OCI-M1 (cell line): ENCODE measurements around the gene TFAP2A.
A peak's percentile ranks its signal among the peaks of the same experiment; 100 is the strongest.

Experiments
- DNase-seq: peaks from one replicate; lab custom pipeline; 2025; lab: John Stamatoyannopoulos, UW

The TFAP2A gene

DNA sequence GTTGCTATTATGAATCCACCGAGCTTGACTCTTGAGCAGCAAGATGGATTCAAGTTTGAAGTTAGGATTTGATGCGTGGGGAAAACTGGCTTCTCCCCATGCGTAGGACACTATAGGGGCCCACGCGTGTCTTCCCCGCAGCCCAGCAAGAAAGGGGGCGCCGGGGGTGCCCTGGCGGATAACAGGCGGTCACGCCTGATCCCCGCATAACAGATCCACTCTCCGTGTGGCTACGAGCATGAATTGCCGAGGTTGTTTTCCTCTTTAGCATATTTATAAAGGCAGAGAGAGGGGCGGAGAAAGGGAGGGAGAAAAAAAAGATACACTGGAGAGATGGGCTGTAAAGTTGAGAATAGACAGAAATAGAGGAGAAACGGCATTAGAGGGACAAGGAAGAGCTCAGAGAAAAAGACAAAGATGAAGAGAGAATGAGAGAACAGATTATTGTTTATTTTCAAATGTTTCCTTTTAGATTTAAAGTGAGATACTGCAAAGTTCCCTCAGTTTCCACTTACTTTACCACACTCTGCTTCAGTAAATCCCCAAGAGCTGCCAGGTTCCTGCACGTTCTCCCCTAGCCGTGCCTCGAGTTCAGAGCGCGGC, 32.0 kb downstream of the TFAP2A start:
- no peak for DNase-seq

DNA sequence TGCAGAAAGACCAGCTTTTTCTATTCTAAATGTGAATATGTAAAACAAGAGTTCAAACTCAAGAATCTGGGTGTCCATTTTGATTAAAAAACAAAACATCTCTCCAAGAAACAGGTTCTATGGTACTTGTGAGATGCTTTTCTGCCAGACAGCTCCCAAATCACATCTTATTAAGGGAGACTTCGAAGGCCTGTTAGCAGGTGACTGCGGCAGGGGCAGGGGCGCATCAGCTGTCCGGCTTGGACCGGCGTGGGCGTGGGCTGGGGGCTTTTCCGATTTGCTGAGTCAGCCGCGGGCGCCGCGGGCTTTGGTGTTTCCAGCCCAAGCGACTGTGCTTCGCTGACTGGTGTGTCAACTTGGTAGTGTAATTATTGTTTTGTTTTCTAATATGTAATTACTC, 32.6 kb downstream of the TFAP2A start:
- no peak for DNase-seq

DNA sequence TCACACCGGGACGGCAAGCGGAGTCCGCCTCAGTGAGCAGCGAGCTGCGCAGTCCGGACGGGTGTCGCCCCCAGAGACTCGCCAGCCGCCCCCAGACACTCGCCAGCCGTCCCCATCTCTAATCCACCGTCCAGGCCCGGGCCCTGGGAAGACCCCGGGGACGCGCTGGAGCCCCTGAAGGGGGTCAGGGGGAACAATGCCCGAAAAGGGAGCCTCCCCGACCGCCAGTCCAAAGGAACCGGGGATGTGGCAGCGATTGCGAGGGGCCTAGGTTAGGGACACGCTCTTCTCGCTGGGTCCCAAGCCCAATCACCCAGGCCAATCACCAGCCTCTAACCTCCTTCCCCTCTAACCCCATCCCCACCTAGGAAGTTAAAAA, 33.1 kb downstream of the TFAP2A start:
- no peak for DNase-seq

DNA sequence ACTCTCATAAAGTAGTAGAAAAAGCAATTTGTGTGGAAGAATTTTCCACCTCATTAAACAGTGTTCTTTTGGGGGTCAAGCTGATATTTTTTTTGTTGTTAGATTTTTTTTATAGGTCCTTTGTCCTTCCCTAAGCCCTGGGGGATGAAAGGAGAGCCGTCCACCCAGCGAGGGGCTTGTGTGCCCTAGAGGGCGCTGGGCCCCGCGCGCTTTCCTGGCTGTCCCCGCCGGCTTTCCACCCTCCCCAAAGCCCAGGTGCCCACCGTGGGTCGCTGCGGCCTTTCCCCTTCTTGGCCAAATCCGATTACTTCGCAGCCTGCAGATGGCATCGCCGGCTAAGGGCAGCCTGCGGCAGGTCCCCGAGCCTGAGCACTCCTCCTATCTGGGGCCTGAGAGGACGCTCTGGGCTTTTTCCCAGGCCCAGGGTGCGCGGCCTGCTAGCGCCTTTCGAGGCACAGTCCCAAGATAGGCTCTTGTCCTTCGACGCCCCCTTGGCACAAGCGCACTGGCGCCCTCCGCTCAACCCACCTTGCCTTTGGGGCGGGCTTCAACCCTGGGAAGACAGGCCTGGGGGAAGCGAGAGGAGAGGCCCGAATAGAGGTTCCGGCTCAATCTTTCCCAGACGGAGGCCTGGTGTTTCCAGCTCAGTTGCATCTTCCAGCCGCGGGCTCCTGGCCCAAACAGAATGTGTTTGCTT, 33.6 kb downstream of the TFAP2A start:
- peak; percentile 22 for DNase-seq

DNA sequence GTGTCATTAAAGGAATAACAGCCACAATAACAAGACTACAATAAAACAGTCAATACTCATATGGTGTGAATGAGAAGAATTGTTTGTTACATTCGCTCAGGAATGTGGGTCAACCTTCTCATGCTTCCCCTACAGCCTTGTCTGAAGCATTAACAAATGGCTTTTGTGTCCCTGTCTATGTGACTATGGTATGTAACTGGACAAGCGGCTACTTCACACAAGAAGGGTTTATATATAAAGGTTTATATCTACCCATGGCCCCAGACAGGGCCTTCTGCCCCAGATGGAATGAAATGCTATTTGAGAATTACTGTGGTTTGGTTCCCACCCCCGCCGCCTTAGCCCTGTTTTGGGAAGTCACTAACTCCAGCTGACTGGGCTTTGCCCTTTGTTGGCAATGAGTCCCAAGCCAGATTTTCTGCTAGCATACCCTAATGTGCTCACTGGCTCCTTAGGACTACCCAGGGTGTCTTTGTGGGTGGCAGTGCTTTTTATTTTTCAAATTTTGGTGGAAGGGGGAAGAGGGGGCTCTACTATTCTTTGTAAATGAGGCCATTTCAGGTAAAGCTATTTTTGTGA, 39.4 kb downstream of the TFAP2A start:
- no peak for DNase-seq

DNA sequence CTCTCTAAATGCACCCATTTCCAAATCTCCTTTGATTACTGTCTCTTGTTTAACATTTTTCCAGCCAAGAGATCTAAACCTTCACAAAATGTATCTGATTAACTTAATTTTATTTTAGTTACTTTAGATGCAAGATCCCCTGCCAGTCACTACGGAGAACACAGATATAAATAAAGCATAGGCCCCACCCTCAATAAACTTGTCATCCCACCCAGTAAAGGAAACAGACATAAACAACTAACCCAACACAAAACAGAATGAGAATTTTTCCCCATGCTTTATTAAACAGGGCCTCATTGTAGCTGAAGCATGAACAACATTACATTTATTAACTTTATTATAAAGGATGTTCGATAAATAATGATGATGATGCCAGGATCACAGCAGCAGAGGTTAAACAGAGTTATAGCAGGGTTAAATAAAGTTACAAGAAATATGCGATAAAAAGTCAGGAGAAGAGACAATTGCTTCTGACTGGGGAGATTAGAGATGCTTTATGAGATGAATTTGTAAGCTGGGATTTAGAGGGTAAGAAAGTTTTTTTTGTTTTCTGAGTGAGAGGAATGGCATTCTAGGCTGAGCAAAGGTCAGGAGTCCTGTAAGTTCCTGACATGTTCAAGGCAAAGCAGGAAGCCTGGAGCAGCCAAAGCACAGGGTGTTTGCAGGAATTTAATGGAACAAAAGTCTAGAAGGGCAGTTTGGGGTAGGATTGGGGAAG, 41.1 kb downstream of the TFAP2A start:
- no peak for DNase-seq

DNA sequence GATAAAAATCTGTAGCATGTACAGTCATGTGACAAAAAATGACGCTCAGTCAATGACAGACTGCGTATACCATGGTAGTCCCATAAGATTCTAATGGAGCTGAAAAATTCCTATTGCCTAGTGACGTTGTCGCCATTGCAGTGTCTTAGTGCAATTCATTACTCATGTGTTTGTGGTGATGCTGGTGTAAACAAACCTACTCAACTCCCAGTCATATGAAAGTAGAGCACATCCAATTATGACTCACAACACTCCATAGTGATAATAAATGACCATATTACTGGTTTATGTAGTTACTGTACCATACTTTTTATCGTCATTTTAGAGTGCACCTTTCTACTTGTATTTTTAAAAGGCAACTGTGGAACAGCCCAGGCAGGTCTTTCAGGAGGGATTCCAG, 45.0 kb downstream of the TFAP2A start:
- DNase-seq, result no peak

DNA sequence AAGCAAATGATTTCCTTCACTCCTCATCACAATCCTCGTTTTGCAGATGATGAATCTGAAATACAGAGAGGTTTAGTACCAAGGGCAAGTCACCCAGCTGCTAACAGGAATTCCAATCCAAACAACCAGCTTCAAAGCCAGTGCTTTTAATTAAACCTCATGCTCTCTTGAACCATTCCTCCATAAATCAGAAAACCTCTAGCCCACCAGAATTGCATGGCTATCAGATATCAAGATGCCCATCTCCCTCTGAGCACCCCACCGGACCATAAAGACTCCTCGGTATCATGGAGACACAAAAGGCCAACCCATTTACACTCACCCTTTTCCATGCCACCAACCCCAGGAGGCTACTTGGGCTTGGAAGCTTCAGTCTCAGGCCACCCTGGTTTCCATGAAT, 46.0 kb downstream of the TFAP2A start:
- DNase-seq, result no peak

DNA sequence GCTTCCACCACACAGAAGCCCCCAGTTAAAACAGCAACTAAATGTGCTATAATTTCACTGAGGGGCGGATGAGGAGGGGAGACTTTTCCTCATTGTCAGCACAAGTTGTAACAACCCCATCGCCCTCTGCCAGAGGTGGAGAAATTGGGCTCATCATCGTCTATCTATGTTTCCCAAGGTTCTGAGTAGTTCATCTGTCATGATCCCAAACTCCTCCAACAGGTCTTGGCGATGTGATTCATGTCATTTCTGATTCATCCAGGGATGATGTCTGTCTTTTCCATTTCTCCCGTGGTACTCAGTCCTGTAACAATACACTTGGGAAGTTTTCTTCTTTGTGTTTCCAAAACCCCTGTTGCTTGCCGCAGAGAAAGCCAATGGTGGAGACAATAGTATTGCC, 51.0 kb downstream of the TFAP2A start:
- no peak for DNase-seq

DNA sequence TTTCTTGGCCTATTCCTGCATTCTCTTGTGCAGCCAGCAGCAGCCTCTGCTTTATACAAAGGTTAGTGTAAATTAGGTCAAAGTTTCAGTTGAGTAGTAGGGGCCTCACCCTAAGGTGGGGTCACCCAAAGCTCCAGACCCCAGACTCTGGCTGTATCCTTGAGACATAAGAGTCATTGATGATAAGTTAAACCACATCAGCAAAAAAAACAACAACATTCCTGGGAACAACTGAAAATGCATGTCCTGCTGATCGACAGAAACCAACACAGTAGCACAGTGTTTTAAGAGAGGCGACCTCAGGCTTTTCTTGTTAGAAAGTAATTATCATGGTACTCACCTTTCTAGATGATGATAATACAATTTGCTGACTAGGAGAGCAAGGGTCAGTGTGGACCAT, 52.6 kb downstream of the TFAP2A start:
- no peak for DNase-seq

DNA sequence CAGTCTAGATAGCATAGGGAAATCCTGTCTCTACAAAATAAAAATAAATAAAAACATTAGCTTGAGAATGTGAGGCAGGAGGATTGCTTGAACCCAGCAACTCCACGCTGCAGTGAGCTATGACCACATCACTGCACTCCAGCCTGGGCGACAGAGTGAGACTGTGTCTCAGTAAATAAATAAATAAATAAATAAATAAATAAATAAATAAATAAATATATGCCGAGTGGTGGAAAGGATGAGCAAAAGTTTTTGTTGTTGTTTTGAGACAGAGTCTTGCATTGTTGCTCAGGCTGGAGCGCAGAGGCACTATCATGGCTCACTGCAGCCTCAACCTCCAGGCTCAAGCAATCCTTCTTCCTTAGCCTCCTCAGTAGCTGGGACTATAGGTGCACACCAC, 53.4 kb downstream of the TFAP2A start:
- no peak for DNase-seq

DNA sequence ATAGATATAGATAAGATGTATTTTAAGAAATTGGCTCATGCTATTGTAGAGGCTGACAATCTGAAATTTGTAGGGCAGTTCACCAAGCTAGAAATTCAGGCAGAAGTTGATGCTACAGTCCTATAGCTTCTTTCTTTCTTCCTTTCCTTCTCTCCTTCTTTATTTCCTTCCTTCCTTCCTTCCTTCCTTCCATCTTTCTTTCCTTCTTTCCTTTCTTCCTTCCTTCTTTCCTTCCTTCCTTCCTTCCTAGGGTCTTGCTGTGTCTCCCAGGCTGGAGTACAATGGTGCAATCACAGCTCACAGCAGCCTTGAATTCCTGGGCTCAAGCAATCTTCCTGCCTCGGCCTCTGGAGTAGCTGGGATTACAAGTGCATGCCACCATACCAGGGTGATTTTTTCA, 55.3 kb downstream of the TFAP2A start:
- no peak for DNase-seq

DNA sequence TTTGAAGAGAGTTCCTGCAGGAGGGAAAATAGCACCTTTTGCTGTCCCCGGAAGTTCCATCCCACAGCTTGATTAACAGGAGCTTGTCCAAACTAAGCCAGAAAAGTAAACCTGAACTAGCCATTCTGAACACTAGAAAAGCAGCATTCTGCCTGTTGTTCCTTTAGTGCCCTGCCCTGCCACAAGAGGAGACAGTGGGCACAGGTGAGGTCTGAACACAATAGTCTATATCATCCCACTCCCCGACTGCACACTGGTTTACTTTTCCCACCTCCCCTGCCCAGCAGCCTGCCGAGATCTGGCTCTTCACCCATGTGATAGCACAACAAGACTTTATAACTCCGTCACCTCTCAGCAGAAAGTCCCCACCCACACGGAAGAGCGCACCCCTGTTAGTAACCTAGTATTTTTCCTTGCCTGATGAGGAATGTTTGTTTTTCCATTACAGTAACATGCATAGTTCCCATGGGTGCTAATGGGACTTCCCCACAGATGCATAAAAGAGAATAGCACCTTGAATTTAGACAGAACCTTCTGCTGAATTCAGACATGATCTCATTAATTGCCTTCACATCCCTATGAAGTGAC, 59.7 kb downstream of the TFAP2A start:
- no peak for DNase-seq

DNA sequence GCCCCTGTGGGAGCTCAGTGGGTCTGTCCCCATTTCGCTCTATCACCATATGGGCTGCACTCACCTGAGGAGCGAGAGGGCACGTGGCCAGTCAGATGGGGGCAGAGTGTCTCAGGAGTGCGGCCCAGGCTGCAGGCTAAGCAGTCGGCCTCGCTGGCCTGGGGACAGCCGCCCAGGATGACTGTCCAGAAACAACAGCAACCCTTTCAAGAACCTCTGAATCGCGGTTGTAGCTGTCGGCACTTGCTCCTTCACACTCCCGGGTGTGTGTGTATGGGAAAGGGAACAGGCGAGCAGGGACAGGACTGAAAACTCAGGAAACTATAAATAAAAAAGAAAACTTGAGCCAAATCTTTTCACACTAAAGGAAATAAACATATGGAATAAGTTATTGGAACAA, 63.1 kb downstream of the TFAP2A start:
- no peak for DNase-seq

DNA sequence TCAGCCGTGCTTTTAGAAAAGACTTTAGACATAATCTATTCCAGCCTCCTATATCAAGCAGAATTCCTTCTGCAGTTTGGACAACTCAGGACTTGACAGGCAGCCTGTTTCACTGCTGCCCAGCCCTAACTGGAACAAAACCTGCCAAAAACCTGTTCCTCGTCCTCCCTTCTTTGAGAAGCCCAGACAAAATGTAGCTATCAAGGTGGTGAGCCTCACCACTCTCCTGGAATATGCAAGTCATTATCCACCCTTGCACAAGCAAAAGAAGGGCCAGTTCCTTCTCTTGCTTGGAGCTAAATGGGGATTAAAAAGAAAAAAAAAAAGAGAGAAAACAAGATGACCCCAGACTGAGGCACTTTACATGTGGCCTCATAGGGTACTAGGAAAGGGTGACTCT, 64.2 kb downstream of the TFAP2A start:
- no peak for DNase-seq

DNA sequence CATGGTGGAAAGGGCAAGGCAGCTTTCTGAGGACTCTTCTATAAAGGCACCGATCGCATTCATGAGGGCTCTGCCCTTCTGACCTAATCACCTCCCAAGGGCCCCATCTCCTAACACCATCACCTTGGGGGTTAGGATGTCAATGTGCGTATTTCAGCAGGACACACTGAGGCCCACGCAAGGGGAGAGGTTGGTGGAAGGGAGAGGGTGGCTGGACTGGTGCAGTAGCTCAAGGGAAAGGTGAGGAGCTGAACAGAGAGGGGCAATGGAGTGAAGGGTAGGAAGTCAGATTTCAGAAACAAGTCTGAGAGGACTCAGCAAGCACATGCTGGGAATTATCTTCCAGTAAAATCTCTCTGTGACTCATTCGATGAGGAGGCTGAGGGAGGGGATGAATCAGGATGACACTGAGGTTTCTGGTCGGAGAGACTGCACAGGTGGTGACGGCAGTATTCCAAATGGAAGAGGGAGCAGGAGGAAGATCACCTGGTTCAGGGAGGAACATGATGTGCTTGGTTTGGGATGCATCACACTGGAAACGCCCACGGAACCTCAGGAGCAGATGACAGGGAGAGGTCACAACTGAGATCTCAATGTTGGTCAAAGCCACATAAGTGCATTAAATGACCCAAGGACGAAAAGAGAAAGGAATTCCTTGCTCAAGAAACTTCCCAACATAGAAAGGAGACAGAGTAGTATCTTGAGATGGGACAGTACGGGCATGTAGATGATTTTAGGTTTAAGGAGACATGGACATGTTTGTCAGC, 67.1 kb downstream of the TFAP2A start:
- DNase-seq, result peak; percentile 58
